Mesendoderm (in vitro differentiated cells): ENCODE results near the gene ANAPC1.
"Not testable (repeated sequence)": the region's sequence is repeated elsewhere in the genome, so short reads cannot be mapped to it uniquely, and the experiment has no call there.

Experiments used
- DNase-seq: peaks from one replicate; pipeline ENCODE4 v3.0.0; 2013
- H2AK5ac ChIP-seq: 2 replicates; pipeline ENCODE4 v1.6.1; 2013; ENCODE audit warnings: low read length, inconsistent platforms
- H2BK120ac ChIP-seq: 2 replicates; pipeline ENCODE4 v1.6.1; 2013; ENCODE audit warnings: low read depth, mild to moderate bottlenecking, low read length, moderate library complexity, mixed read lengths
- H2BK15ac ChIP-seq: replicated peaks from 2 replicates; pipeline ENCODE4 v1.6.1; 2013; ENCODE audit warnings: low read depth, mild to moderate bottlenecking, moderate library complexity
- H2BK5ac ChIP-seq: 2 replicates; pipeline ENCODE4 v1.6.1; 2013; ENCODE audit warnings: low read length, inconsistent platforms
- H3K18ac ChIP-seq: 2 replicates; pipeline ENCODE4 v1.6.1; 2013; ENCODE audit warnings: mild to moderate bottlenecking, low read length, mixed read lengths
- H3K23ac ChIP-seq: one replicate; pipeline ENCODE4 v1.6.1; 2013; ENCODE audit warnings: low read length
- H3K27ac ChIP-seq: 2 replicates; pipeline ENCODE4 v1.5.1; 2013; ENCODE audit warnings: low read depth, mild to moderate bottlenecking, inconsistent platforms, low read length, moderate library complexity
- H3K27me3 ChIP-seq: 2 replicates; pipeline ENCODE4 v1.6.1; 2013; ENCODE audit warnings: low read length, control low read depth, mild to moderate bottlenecking, inconsistent platforms; ENCODE audit not compliant: insufficient read depth, poor library complexity
- H3K36me3 ChIP-seq: 2 replicates; pipeline ENCODE4 v1.6.1; 2013; ENCODE audit warnings: low read length, inconsistent platforms; ENCODE audit not compliant: control insufficient read depth, insufficient read depth
- H3K4ac ChIP-seq: one replicate; pipeline ENCODE4 v1.6.1; 2013; ENCODE audit warnings: low read depth, mild to moderate bottlenecking, low read length, moderate library complexity
- H3K4me1 ChIP-seq: 2 replicates; pipeline ENCODE4 v1.6.1; 2013; ENCODE audit warnings: low read depth, low read length, inconsistent platforms; ENCODE audit not compliant: control insufficient read depth
- H3K4me2 ChIP-seq: 2 replicates; pipeline ENCODE4 v1.6.1; 2013; ENCODE audit warnings: low read length
- H3K4me3 ChIP-seq: 2 replicates; pipeline ENCODE4 v1.5.1; 2013; ENCODE audit warnings: mild to moderate bottlenecking, low read length
- H3K56ac ChIP-seq: one replicate; pipeline ENCODE4 v1.6.1; 2013; ENCODE audit warnings: low read length
- H3K79me1 ChIP-seq: 2 replicates; pipeline ENCODE4 v1.6.1; 2013; ENCODE audit warnings: low read length, inconsistent platforms
- H3K79me2 ChIP-seq: 2 replicates; pipeline ENCODE4 v1.6.1; 2013; ENCODE audit warnings: mild to moderate bottlenecking, low read length; ENCODE audit not compliant: control insufficient read depth, insufficient read depth
- H3K9ac ChIP-seq: 2 replicates; pipeline ENCODE4 v1.6.1; 2013; ENCODE audit warnings: low read length, inconsistent platforms
- H4K5ac ChIP-seq: one replicate; pipeline ENCODE4 v1.6.1; 2013; ENCODE audit warnings: low read length
- H4K8ac ChIP-seq: one replicate; pipeline ENCODE4 v1.6.1; 2013; ENCODE audit warnings: low read depth, mild to moderate bottlenecking, control low read depth, low read length, moderate library complexity
- WGBS: extraction: QIAGEN DNeasy Blood & Tissue Kit; methylation state at CpG from one replicate; pipeline ENCODE4 v1.1.7; 2013; ENCODE audit warnings: low lambda C conversion rate, missing lambda C conversion rate; ENCODE audit not compliant: insufficient coverage; ENCODE audit errors: extremely low coverage; 5-methylcytosine and 5-hydroxymethylcytosine counted together

The ANAPC1 gene

GRCh38 chr2:111735838-111736721 lies 147.9 kb downstream of the ANAPC1 start:
- H3K56ac ChIP-seq, H3K27me3 ChIP-seq, H3K4me3 ChIP-seq, H3K4ac ChIP-seq, H3K9ac ChIP-seq, H3K36me3 ChIP-seq, H3K23ac ChIP-seq, H3K18ac ChIP-seq, H3K79me2 ChIP-seq, H3K4me1 ChIP-seq, H2BK5ac ChIP-seq, H2BK120ac ChIP-seq, H3K79me1 ChIP-seq, DNase-seq, H4K5ac ChIP-seq, H4K8ac ChIP-seq, H3K4me2 ChIP-seq, H3K27ac ChIP-seq, H2BK15ac ChIP-seq, H2AK5ac ChIP-seq: not testable (repeated sequence)
- WGBS: no CpG with 5 or more reads among the region's 9 CpGs

- not testable (repeated sequence) for H3K23ac ChIP-seq, H3K79me1 ChIP-seq, H3K27me3 ChIP-seq, H3K56ac ChIP-seq, H3K4me3 ChIP-seq, H2BK120ac ChIP-seq, H2BK15ac ChIP-seq, H3K9ac ChIP-seq, H3K18ac ChIP-seq, H4K8ac ChIP-seq, H2BK5ac ChIP-seq, H3K36me3 ChIP-seq, H3K4me2 ChIP-seq, H3K27ac ChIP-seq, H2AK5ac ChIP-seq, H4K5ac ChIP-seq, H3K4me1 ChIP-seq, DNase-seq, H3K4ac ChIP-seq, H3K79me2 ChIP-seq
- WGBS: no CpG with 5 or more reads among the region's 6 CpGs
Measured at GRCh38 chr2:111735420-111735819, 148.6 kb downstream of the ANAPC1 start.

GRCh38 chr2:111729812-111730458 lies 154.1 kb downstream of the ANAPC1 start:
- not testable (repeated sequence) for H4K8ac ChIP-seq, DNase-seq, H2BK5ac ChIP-seq, H3K4me2 ChIP-seq, H3K27me3 ChIP-seq, H2AK5ac ChIP-seq, H3K9ac ChIP-seq, H4K5ac ChIP-seq, H2BK15ac ChIP-seq, H3K4me3 ChIP-seq, H2BK120ac ChIP-seq, H3K36me3 ChIP-seq, H3K4me1 ChIP-seq, H3K23ac ChIP-seq, H3K18ac ChIP-seq, H3K4ac ChIP-seq, H3K56ac ChIP-seq, H3K27ac ChIP-seq, H3K79me2 ChIP-seq, H3K79me1 ChIP-seq
- no CpG with 5 or more reads among the region's 9 CpGs for WGBS

- DNase-seq, H3K9ac ChIP-seq, H3K79me1 ChIP-seq, H3K36me3 ChIP-seq, H3K18ac ChIP-seq, H3K27ac ChIP-seq, H2AK5ac ChIP-seq, H4K8ac ChIP-seq, H3K23ac ChIP-seq, H2BK5ac ChIP-seq, H2BK120ac ChIP-seq, H4K5ac ChIP-seq, H3K56ac ChIP-seq, H3K4me3 ChIP-seq, H2BK15ac ChIP-seq, H3K79me2 ChIP-seq, H3K4ac ChIP-seq, H3K27me3 ChIP-seq, H3K4me1 ChIP-seq, H3K4me2 ChIP-seq: not testable (repeated sequence)
- WGBS: no CpG with 5 or more reads among the region's 16 CpGs
Measured at GRCh38 chr2:111727611-111728110, 156.3 kb downstream of the ANAPC1 start.

GRCh38 chr2:111725742-111726141 lies 158.3 kb downstream of the ANAPC1 start:
- DNase-seq, H3K4me1 ChIP-seq, H3K79me1 ChIP-seq, H3K27ac ChIP-seq, H3K9ac ChIP-seq, H3K23ac ChIP-seq, H3K4me2 ChIP-seq, H3K18ac ChIP-seq, H3K27me3 ChIP-seq, H2BK5ac ChIP-seq, H2BK120ac ChIP-seq, H3K56ac ChIP-seq, H4K5ac ChIP-seq, H3K4ac ChIP-seq, H2AK5ac ChIP-seq, H4K8ac ChIP-seq, H3K4me3 ChIP-seq, H3K36me3 ChIP-seq, H2BK15ac ChIP-seq, H3K79me2 ChIP-seq: not testable (repeated sequence)
- whole genome bisulfite sequencing: no CpG with 5 or more reads among the region's 6 CpGs
